ENCODE data around the gene UGT1A8.

UGT1A8 gene

DNA sequence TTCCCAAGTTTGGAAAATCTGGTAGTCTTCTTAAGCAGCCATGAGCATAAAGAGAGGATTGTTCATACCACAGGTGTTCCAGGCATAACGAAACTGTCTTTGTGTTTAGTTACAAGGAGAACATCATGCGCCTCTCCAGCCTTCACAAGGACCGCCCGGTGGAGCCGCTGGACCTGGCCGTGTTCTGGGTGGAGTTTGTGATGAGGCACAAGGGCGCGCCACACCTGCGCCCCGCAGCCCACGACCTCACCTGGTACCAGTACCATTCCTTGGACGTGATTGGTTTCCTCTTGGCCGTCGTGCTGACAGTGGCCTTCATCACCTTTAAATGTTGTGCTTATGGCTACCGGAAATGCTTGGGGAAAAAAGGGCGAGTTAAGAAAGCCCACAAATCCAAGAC, 154.7 kb downstream of the UGT1A8 start:
- no peak for DNase-seq

DNA sequence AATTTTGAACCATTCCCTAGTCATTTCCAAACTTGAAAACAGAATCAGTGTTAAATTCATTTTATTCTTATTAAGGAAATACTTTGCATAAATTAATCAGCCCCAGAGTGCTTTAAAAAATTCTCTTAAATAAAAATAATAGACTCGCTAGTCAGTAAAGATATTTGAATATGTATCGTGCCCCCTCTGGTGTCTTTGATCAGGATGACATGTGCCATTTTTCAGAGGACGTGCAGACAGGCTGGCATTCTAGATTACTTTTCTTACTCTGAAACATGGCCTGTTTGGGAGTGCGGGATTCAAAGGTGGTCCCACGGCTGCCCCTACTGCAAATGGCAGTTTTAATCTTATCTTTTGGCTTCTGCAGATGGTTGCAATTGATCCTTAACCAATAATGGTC, 155.2 kb downstream of the UGT1A8 start:
- DNase-seq, result no peak

DNA sequence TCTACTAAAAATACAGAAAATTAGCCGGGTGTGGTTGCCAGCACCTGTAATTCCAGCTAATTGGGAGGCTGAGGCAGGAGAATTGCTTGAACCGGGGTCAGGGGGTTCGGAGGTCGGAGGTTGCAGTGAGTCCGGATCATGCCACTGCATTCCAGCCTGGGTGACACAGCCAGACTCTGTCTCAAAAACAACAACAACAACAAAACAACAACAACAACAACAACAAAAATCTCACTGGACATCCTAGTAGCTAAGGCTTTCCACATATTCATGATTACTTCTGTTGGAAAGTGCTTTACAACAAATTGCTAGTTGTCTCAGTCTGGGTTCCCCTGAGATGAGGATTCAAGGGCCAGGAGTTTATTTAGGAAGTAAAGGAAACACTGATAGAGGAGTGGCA, 156.4 kb downstream of the UGT1A8 start:
- no peak for DNase-seq

DNA sequence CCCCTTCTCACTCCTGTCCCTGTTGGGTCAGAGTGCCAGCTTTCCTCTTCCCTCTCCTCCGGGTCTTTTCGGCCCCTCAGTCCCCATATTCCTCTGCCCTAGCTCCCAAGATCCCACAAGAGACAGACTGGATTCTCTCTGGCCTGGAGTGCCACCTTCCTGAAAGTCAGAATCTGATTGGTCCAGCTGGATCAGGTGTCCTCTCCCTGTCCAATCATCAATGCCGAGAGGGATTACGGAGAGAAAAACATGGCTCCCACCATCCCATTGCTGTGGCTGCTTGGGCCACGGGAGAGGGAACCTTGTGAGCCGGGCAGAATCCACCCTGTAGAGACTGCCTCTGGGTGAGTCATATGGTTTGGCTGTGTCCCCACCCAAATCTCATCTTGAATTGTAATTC, 158.0 kb downstream of the UGT1A8 start:
- no peak for DNase-seq

DNA sequence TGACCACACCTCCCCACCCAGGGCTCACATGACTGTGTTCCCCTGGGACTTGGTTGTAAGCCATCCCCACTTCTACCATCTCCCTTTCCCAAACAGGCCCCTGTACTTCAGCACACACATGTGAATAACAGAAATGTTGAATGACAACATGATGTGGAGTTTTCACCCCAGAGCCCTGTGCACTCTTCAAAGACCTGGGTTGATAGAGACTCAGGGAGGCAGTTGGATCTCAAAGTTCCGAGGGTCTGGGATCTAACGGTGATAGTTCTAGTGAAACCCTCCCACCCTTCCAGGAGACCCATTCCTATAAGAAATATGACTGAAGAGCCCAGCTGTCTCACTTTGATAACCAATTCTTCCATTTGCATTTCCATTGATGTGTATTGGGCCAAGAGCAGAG, 160.6 kb downstream of the UGT1A8 start, which contains the start of gene MROH2A:
MROH2A (plus strand) TSS at position 301 of the 400 bp plus-strand sequence. CDS start 1,029 bp downstream, outside the sequence.
- DNase-seq, result no peak

DNA sequence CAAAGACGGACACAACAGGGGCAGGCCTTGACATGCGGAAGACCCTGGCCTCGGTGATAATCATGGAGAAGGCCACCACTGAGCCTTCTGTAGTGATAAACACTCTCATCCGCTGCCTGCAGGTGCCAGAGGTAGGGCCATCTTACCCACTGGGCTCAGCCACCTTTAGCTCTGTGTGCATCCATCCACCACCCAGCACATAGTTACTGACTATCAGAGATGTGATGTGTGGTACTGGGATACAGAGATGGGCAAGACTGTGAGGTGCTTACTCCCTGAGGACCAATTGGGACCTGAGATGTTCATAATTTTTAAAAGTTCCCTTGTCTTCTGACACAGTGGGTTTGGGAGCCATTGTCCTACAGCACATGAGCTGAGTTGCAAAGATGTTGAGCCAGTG, 162.3 kb downstream of the UGT1A8 start:
- DNase-seq, result no peak

DNA sequence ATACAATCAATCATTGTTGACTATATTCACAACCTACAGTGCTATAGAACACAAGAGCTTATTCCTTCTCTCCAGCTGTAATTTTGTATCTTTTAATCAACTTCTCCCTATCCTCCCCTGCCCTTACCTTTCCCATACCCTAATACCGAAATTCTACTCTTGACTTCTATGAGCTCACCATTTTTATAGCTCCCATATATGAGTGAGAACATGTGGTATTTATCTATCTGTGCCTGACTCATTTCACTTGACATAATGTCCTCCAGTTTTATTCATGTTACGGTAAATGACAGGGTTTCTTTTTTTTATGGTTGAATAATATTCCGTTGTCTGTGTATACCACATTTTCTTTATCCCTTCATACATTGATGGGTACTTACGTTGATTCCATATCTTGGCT, 163.3 kb downstream of the UGT1A8 start:
- DNase-seq, result no peak

DNA sequence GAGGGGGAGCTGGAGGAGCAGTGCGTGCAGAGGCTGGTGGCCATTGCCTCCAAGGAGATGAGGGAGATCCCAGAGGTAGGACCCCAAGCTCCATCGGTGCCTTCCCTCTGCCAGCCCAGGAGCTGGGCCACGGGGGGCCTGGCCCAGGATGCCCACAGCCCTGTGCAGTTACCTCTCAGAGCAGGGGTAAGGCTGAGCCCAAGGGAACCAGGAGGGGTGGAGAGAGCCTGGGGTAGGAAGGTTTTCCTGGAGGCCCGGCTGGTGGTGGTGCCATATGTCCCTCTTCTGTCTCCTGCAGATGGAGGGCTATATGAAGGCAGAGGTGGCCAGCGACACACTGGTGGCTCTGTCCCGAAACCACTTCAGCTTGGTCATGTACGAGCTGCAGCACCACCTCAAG, 172.1 kb downstream of the UGT1A8 start:
- DNase-seq, result no peak

GRCh38 chr2:233791151-233791882, 173.9 kb downstream of the UGT1A8 start:
- DNase-seq, result no peak

GRCh38 chr2:233791883-233792329, 174.5 kb downstream of the UGT1A8 start:
- no peak for DNase-seq

- no peak for DNase-seq
Observed at GRCh38 chr2:233792720-233793119, 175.3 kb downstream of the UGT1A8 start.

DNA sequence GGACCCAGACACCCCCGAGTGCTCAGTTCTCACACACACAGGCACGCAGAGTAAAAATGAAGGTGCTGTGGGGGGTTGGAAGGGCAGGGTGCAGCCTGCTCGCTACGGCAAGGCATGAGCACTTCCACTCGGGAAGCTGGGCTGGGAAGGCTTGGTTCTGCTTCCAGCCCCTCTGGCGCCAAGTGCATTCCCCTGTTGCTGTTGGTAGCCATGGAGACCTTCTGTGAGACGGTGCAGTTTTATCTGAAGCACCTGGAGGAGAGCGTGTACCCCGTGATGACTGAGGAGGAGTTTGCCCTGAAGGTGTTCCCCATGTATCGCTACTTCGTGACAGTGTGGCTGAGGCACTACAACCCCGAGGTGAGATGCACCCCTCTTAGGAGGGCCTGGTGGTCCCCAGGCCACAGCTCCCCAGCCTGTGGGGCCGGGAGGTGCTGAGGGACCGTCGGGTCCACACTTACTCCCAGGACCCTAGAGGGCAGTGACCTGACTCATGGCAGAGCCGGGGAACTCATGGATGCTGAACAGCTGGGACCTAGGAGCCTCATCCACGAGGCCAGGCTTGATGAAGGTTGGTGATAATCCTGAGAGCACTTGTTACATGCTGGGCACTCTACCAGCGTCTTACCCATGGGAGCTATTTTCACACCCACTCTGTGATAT, 176.2 kb downstream of the UGT1A8 start:
- no peak for DNase-seq

- no peak for DNase-seq
Observed at GRCh38 chr2:233794128-233794658, 176.8 kb downstream of the UGT1A8 start.

GRCh38 chr2:233795735-233796171, 178.3 kb downstream of the UGT1A8 start:
- no peak for DNase-seq

DNA sequence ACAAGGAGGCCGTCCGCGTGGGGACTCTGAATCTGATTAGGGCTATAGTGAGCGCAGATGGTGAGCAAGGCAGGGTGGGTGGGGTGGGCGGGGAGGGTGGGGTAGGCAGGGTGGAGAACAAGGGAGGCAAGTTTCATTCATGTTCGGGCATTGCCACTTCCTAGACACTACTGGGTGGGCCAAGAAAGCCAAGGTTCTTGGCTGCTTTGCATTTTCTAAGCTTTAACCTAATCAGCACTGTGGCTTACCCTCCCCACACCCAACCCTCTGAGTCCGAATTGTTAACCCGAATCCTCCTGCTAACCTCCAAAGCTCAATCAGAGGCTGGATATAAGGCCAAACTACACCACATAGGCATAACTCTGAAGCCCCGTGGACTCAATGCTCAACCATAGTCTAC, 178.8 kb downstream of the UGT1A8 start:
- DNase-seq, result no peak

DNA sequence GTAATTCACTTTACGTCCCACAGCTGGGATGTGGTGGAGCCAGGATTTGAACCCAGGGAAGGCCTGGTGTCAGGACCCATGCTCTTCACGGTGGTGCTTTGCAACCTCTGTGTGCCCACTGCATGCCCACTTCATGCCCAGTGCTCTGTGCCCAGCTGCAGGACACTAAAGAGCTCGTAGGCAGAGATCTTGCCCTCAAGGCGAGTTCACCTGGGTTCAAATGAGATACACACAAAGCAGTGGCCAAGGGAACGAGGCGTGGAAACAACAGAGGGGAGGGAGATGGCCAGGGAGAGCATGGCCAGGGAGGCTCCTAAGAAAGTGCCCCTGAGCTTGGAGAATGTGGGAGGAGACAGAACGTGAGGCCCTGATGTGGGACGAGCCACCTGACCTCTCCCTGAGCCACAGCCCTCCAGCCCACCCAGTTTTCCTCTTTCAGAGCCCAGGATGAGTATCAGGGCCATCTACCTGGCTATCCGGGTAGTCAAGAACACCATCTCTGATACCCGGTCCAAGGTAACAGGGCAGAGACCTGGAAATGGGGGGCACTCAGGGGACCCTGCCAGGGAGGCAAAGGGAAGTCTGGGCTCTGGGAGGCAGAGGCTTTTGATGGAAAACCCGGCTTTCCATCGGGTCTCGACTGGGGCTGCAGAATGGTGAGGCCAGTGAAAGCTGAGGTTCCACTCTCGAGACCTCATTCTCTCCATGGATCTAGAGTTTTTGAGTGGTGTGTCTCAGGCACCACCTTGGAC, 181.1 kb downstream of the UGT1A8 start:
- DNase-seq, result no peak

- DNase-seq, result no peak
Observed at GRCh38 chr2:233799087-233799665, 181.7 kb downstream of the UGT1A8 start.

GRCh38 chr2:233799716-233800115, 182.3 kb downstream of the UGT1A8 start:
- no peak for DNase-seq

- DNase-seq, result no peak
Observed at GRCh38 chr2:233800208-233800607, 182.8 kb downstream of the UGT1A8 start.

DNA sequence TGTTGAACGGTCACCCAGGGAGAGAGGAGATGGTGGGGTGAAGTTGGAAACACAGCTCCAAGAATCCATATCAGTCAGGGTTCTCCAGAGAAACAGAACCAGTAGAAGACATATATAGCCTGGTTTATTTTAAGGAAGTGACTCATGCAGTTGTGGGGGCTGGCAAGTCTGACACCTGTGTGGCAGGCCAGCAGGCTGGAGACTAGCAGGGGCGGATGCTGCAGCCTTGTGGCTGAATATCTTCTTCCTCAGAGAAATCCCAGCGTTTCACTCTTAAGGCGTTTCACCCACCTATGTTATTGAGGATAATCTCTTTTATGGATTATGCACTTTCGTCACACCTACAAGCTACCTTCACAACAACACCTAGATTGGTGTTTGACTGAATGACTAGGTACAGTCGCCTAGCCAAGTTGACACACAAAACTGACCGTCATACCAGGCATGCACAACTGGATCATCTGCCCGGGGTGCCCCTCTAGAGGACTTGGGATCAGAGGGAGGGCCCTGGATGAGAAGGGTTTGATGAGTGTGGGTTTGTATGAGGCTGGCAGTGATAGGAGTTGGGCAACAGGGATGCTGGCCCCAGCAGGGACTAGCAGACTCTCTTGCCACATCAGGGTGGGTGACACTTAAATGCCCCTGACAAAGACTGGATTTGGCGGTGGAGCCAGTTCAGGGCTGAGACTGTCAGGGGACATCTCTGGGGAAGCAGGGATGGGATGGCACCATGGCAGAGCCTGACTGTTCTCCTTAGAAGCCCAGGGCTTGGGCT, 184.1 kb downstream of the UGT1A8 start:
- DNase-seq, result no peak

DNA sequence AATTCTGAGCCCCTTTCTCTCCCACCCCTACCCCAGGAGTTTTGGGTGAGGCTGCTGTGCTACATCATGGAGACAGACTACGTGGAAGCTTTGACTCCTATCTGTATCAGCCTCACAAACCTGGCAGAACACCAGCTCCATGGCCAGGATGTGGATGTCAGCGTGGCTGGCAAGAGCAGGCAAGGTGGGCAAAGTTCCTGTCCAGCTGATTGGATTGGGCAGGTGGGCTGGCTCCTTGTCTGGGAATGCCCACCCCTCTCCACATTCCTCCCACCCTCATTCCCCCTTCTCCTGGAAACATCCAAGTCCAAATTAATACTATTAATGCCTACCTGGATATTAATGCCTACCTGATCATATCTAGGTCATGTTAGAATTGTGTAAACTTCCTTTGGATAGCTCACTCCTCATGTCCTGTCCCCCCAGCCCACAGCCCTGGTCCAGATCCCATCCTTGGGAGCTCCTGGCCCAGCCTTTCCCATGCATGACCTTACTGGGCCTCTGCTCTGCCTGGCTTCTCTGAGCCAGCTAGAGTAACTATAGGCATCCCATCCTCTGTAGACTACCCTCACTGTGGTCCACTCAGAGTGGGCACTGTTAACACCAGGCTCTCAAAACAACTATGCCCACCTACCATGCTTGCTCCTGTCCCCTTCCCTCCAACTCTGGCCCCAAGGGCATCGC, 184.8 kb downstream of the UGT1A8 start:
- no peak for DNase-seq
